ENCODE results near the gene TNNT2.

Gene TNNT2

DNA sequence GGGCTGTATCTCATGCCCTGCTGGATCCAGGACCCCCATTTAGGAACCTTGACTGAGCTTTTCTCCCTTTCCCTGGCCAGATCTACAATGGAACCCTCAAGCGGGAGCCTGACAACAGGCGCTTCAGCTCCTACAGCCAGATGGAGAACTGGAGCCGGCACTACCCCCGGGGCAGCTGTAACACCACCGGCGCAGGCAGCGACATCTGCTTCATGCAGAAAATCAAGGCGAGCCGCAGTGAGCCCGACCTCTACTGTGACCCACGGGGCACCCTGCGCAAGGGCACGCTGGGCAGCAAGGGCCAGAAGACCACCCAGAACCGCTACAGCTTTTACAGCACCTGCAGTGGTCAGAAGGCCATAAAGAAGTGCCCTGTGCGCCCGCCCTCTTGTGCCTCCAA lies 64.4 kb downstream of the TNNT2 start:
- no peak for DNase-seq (ENCODE audit: low read depth)

GRCh38 chr1:201312298-201312697 lies 65.2 kb downstream of the TNNT2 start:
- DNase-seq (ENCODE audit: low read depth) = no peak

- no peak for DNase-seq (ENCODE audit: low read depth)
Observed at GRCh38 chr1:201311356-201312011, 66.0 kb downstream of the TNNT2 start.

DNA sequence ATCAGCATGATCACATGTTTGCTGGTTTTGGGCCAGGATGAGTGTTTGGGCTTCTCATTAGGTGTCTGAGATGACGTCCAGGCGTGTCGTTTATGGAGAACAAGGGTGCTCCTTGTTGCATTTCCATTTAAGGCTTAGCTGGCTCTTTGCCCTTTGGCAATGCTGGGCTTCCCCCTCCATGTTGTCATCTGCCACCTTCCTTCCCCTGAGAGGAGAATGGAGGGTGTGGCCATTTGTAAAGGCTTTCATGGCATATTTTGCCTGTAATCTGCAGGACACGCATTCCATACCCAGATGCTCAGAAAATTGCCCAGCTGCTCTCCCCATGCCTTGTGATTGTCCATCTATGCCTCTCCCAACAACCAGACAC lies 66.5 kb downstream of the TNNT2 start:
- no peak for DNase-seq (ENCODE audit: low read depth)

DNA sequence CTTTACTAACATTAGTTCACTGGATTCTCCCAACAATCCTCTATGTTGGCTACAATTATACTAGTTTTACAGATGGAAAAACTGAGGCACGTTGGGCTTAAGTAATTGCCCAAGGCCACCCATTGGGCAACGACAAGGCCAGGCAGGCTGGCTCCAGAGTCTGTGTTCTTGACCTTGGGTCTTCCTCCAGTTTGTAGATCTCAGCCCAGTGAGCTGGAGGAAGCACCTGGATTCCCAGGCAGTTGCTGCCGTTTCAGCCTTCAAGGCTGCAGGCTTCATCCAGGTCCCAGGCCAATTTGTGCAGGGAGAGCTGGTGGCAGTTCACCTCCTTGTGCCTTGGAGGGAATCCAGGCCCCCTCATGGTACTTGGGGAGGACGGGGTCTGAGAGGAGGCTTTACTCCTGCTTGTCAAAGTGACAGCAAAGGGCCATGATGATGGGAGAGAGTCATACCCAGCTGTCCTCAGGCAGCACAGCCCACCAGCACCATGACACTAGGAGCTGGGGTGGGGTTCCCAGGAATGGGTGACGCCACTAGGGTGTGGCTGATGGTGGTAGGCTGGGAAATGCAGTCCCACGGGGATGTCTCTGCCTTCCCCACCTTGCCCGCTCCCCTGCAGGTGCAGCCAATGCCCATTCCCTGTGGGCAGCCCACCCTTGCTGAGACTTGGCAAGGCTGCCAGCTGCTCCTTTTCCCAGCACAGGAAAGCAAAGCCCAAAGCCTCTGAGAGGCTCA lies 67.1 kb downstream of the TNNT2 start:
- DNase-seq (ENCODE audit: low read depth) = no peak

DNA sequence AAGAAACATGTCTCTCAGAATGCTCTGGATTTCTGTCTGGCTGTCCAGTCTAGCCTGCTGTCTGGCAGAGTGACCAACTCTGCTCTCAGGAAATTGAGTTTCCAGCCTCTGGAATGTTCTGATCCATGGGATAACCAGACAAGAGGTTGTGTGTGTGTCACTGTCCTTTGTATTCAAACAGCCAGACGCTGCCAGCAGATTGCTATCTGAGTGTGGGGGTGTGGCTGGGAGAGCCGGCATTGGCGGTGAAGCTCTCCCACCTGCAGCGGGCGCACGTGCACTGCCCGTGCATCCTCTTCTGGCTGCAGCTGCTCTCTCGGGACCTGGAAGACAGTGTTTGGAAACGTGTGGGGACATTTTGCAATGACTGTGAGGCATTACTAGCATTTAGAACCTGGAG lies 68.1 kb downstream of the TNNT2 start:
- DNase-seq (ENCODE audit: low read depth) = peak; percentile 21
